A549 (cell line): ENCODE results near the gene PCNX2. TPM values are rescaled to one million over a fixed set of nuclear protein-coding genes. Genes with fewer than 3 reads are reported as not detected.

Source experiments
- ATAC-seq, 2 experiments: fragments of 200-7000 bp in 1 of 2; fragments of >200 bp in 1 of 2; cut with Nextera tagmentation in 1 of 2; cut with Tn5 transposase in 1 of 2; 3 replicates each; pipeline versions ENCODE4 v1.8.0 to v1.9.1; 2018 to 2020; ENCODE audit warnings: mild to moderate bottlenecking in 1 of 2, moderate library complexity in 1 of 2
- CTCF ChIA-PET: fragments of 300-600 bp; sonication (Branson Sonifier 250); formaldehyde crosslinking; extraction: SDS; loops from one replicate; lab custom pipeline; 2021; ENCODE audit warnings: antibody characterized with exemption, inconsistent platforms; lab: Yijun Ruan, JAX
- POLR2A ChIA-PET: fragments of 350-600 bp; formaldehyde crosslinking; extraction: SDS; loops from one replicate; lab custom pipeline; 2021; ENCODE audit warnings: antibody characterized with exemption, inconsistent platforms; lab: Yijun Ruan, JAX
- DNase-seq, 2 experiments: peaks; one replicate each; pipeline versions ENCODE4 v3.0.0 to v3.0.0-alpha.2; 2011 to 2016; ENCODE audit warnings: low read depth in 1 of 2, low spot score in 1 of 2
- FAIRE-seq: peaks from 2 replicates; lab custom pipeline; 2011; peaks lifted over from hg19 to GRCh38; lab: Jason Lieb, UNC
- H3K27ac ChIP-seq, 2 experiments: fragments of >200 bp; sonication (Bioruptor Twin); formaldehyde crosslinking; 3 replicates each; pipeline ENCODE4 v1.5.1; 2016 to 2017
- H3K4me1 ChIP-seq: fragments of >200 bp; sonication (Bioruptor Twin); formaldehyde crosslinking; 3 replicates; pipeline ENCODE4 v1.6.1; 2016
- H3K4me2 ChIP-seq: fragments of >200 bp; sonication (Bioruptor Twin); formaldehyde crosslinking; 3 replicates; pipeline ENCODE4 v1.6.1; 2016
- H3K4me3 ChIP-seq: fragments of >200 bp; sonication (Bioruptor Twin); formaldehyde crosslinking; 3 replicates; pipeline ENCODE4 v1.5.1; 2016
- H3K9me3 ChIP-seq: fragments of >200 bp; sonication (Bioruptor Twin); formaldehyde crosslinking; 3 replicates; pipeline ENCODE4 v1.6.1; 2016
- BHLHE40 ChIP-seq: IDR thresholded peaks from 2 replicates; pipeline ENCODE4 v1.6.1; 2012; ENCODE audit warnings: low read depth, low read length, inconsistent platforms
- CHD4 ChIP-seq: fragments of 200-600 bp; sonication (generic); IDR thresholded peaks from 2 replicates; pipeline ENCODE4 v1.6.1; 2016; ENCODE audit warnings: antibody characterized with exemption, mild to moderate bottlenecking, borderline replicate concordance
- CTCF ChIP-seq: fragments of >200 bp; sonication (Bioruptor Twin); formaldehyde crosslinking; IDR thresholded peaks from 3 replicates; pipeline ENCODE4 v1.5.1; 2016
- EHMT2 ChIP-seq: fragments of 200-600 bp; sonication (generic); IDR thresholded peaks from 2 replicates; pipeline ENCODE4 v1.6.1; 2016; ENCODE audit warnings: antibody characterized with exemption, low read depth, mild to moderate bottlenecking, moderate library complexity
- EP300 ChIP-seq, 2 experiments: fragments of >200 bp; sonication (Bioruptor Twin); formaldehyde crosslinking; IDR thresholded peaks; 2 replicates in 1 of 2; 3 replicates in 1 of 2; pipeline ENCODE4 v1.6.1; 2016 to 2017
- FOSB ChIP-seq: fragments of 250-450 bp; sonication (Bioruptor Pico); IDR thresholded peaks from 2 replicates; pipeline ENCODE4 v1.5.0; 2020; ENCODE audit warnings: mild to moderate bottlenecking, moderate library complexity
- HDAC2 ChIP-seq: fragments of 200-600 bp; sonication (generic); IDR thresholded peaks from 2 replicates; pipeline ENCODE4 v1.6.1; 2016
- HES2 ChIP-seq: fragments of >200 bp; sonication (Bioruptor Twin); formaldehyde crosslinking; IDR thresholded peaks from 2 replicates; pipeline ENCODE4 v1.6.1; 2016
- HOXB5 ChIP-seq: fragments of 250-450 bp; sonication (Bioruptor Pico); IDR thresholded peaks from 2 replicates; pipeline ENCODE4 v1.5.0; 2020; ENCODE audit warnings: mild to moderate bottlenecking, moderate library complexity
- JUNB ChIP-seq: fragments of >200 bp; sonication (Bioruptor Twin); formaldehyde crosslinking; IDR thresholded peaks from 2 replicates; pipeline ENCODE4 v1.6.1; 2016
- KDM5A ChIP-seq: fragments of 200-600 bp; sonication (generic); IDR thresholded peaks from 2 replicates; pipeline ENCODE4 v1.6.1; 2016; ENCODE audit warnings: antibody characterized with exemption, mild to moderate bottlenecking
- MYC ChIP-seq: IDR thresholded peaks from 2 replicates; pipeline ENCODE4 v1.6.1; 2012; ENCODE audit warnings: mild to moderate bottlenecking, inconsistent platforms, low read length, improper control_type of control experiment, borderline replicate concordance
- NPAS2 ChIP-seq: fragments of 250-450 bp; sonication (Bioruptor Pico); IDR thresholded peaks from 2 replicates; pipeline ENCODE4 v1.8.0; 2022; ENCODE audit warnings: mild to moderate bottlenecking, moderate library complexity, borderline replicate concordance
- PHF8 ChIP-seq: fragments of 200-600 bp; sonication (generic); IDR thresholded peaks from 2 replicates; pipeline ENCODE4 v1.6.1; 2016; ENCODE audit warnings: low read depth, mild to moderate bottlenecking, antibody characterized with exemption, moderate library complexity, borderline replicate concordance
- RAD21 ChIP-seq, 2 experiments: fragments of >200 bp in 1 of 2; sonication (Bioruptor Twin) in 1 of 2; formaldehyde crosslinking in 1 of 2; IDR thresholded peaks in 1 of 2; conservative IDR thresholded peaks in 1 of 2; 2 replicates in 1 of 2; 3 replicates in 1 of 2; pipeline ENCODE4 v1.6.1; 2012 to 2018; ENCODE audit warnings: inconsistent platforms in 1 of 2
- RCOR1 ChIP-seq: fragments of 150-350 bp; IDR thresholded peaks from 2 replicates; pipeline ENCODE4 v1.6.1; 2014; ENCODE audit warnings: antibody characterized with exemption, low read length, low read depth
- RFX5 ChIP-seq: fragments of 450-650 bp; IDR thresholded peaks from 2 replicates; pipeline ENCODE4 v1.7.1; 2014; ENCODE audit warnings: antibody characterized with exemption, mild to moderate bottlenecking, moderate library complexity
- RNF2 ChIP-seq: fragments of 200-600 bp; sonication (generic); IDR thresholded peaks from 2 replicates; pipeline ENCODE4 v1.6.1; 2016; ENCODE audit warnings: low read depth, mild to moderate bottlenecking, antibody characterized with exemption, moderate library complexity, borderline replicate concordance
- SMC3 ChIP-seq: fragments of >200 bp; sonication (Bioruptor Twin); formaldehyde crosslinking; IDR thresholded peaks from 3 replicates; pipeline ENCODE4 v1.6.1; 2018; ENCODE audit warnings: inconsistent platforms
- TP53 ChIP-seq: fragments of 250-450 bp; sonication (Bioruptor Pico); IDR thresholded peaks from 2 replicates; pipeline ENCODE4 v1.5.0; 2021; ENCODE audit warnings: mild to moderate bottlenecking, moderate library complexity
- WGBS: methylation state at CpG from one replicate; pipeline ENCODE4 v1.1.6; 2017; ENCODE audit errors: missing lambda C conversion rate; 5-methylcytosine and 5-hydroxymethylcytosine counted together
- polyA plus RNA-seq, 4 experiments: library from polyadenylated mRNA; depleted of rRNA in 3 of 4; stranded (reverse); fragments of >200 nt; fragmentation: RNase III in 1 of 4; extraction: RNeasy Plus Mini Kit Qiagen cat#74134 plus additional on column Dnase treatment in 1 of 4; gene quantifications; 2 replicates in 3 of 4; 3 replicates in 1 of 4; pipeline ENCODE4 v1.2.3, GENCODE V29; 2011 to 2017
- TF ChIP-seq, protein P1 (sequence below): fragments of 200-600 bp; sonication (generic); IDR thresholded peaks from 2 replicates; pipeline ENCODE4 v1.6.1; 2016; ENCODE audit warnings: antibody characterized with exemption, mild to moderate bottlenecking, moderate library complexity

Gene PCNX2
- polyA plus RNA-seq, 2 of the 4 experiments (the other 2 are of a cell fraction), result 8.8 to 27.2 TPM

- POLR2A ChIA-PET, result interaction anchor here (0.6 kb wide), 1 partner anchor 11 kb away, joined by 3 read pairs; no protein-coding TSS in a partner anchor
Observed at GRCh38 chr1:233172201-233172600, 123.3 kb downstream of the PCNX2 start.

GRCh38 chr1:233170741-233171140 lies 124.8 kb downstream of the PCNX2 start:
- peak; percentile 68 for FAIRE-seq
- ChIA-PET POLR2A (no interaction called here), CTCF (no interaction called here)
- DNase-seq, result no peak
- Histone ChIP-seq H3K9me3 (peaks cover 14% of the 10 kb centered on the region), H3K4me2 (no peak overlapping the region), H3K4me3 (no peak overlapping the region), H3K27ac (no peak overlapping the region), H3K4me1 (no peaks in the 10 kb centered on the region)
- TF ChIP-seq HOXB5 (CRISPR knock-in tag) (no peak), CHD4 (no peak), RFX5 (no peak), RNF2 (no peak), MYC (no peak), NPAS2 (CRISPR knock-in tag) (no peak), CTCF (no peak), FOSB (CRISPR knock-in tag) (no peak), TP53 (CRISPR knock-in tag) (no peak), BHLHE40 (no peak), KDM5A (no peak), HES2 (no peak), EP300 (IDR thresholded peaks at IDR 0.05) (no peak), HDAC2 (no peak), SMC3 (no peak), PHF8 (no peak)
- TF ChIP-seq, protein P1, sequence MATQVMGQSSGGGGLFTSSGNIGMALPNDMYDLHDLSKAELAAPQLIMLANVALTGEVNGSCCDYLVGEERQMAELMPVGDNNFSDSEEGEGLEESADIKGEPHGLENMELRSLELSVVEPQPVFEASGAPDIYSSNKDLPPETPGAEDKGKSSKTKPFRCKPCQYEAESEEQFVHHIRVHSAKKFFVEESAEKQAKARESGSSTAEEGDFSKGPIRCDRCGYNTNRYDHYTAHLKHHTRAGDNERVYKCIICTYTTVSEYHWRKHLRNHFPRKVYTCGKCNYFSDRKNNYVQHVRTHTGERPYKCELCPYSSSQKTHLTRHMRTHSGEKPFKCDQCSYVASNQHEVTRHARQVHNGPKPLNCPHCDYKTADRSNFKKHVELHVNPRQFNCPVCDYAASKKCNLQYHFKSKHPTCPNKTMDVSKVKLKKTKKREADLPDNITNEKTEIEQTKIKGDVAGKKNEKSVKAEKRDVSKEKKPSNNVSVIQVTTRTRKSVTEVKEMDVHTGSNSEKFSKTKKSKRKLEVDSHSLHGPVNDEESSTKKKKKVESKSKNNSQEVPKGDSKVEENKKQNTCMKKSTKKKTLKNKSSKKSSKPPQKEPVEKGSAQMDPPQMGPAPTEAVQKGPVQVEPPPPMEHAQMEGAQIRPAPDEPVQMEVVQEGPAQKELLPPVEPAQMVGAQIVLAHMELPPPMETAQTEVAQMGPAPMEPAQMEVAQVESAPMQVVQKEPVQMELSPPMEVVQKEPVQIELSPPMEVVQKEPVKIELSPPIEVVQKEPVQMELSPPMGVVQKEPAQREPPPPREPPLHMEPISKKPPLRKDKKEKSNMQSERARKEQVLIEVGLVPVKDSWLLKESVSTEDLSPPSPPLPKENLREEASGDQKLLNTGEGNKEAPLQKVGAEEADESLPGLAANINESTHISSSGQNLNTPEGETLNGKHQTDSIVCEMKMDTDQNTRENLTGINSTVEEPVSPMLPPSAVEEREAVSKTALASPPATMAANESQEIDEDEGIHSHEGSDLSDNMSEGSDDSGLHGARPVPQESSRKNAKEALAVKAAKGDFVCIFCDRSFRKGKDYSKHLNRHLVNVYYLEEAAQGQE, result no peak
- 95% methylated on average over 9 of the region's 9 CpGs for WGBS
- ATAC-seq, result no peak

More at GRCh38 chr1:233172201-233172600, 123.3 kb downstream of the PCNX2 start:
- Histone ChIP-seq H3K9me3 (peaks cover 14% of the 10 kb centered on the region), H3K4me2 (no peak overlapping the region), H3K4me3 (no peak overlapping the region), H3K27ac (no peak overlapping the region), H3K4me1 (no peaks in the 10 kb centered on the region)
- ATAC-seq (no peak), DNase-seq (peak in 1 of 2 experiments; percentile 52), FAIRE-seq (no peak)
- WGBS, result 91% methylated on average over 2 of the region's 2 CpGs
- CTCF ChIA-PET, result interaction anchor here (1.2 kb wide), 1 partner anchor 51 kb away, joined by 3 read pairs; no protein-coding TSS in a partner anchor
- 0 out of 5 replicates have a peak, but pooled peaks of 1 of the 2 experiments have one; percentile 6 for TF ChIP-seq RAD21 (conservative IDR thresholded peaks at IDR 0.05 in 1 of 2, IDR thresholded peaks at IDR 0.05 in 1 of 2)
- no peak for TF ChIP-seq RCOR1
- TF ChIP-seq JUNB, result no peak
- TF ChIP-seq EP300 (IDR thresholded peaks at IDR 0.05), result no peak
- TF ChIP-seq EHMT2, result no peak
